K562 (cell line): ENCODE measurements around the gene NAT14. TPM values are rescaled to one million over a fixed set of nuclear protein-coding genes. Genes with fewer than 3 reads are reported as not detected.

Experiments
- ATAC-seq: fragments of 200-7000 bp; cut with Tn5 transposase; 3 replicates; pipeline ENCODE4 v1.9.1; 2020; ENCODE audit warnings: moderate library complexity
- BruUV-seq: library from RNA; stranded (reverse); fragments of 400-500 nt; replicated peaks from 2 replicates; lab custom pipeline; 2021; lab: Mats Ljungman, UMichigan
- CTCF ChIA-PET: fragments of 300-600 bp; formaldehyde crosslinking; extraction: SDS; loops from one replicate; lab custom pipeline; 2021; ENCODE audit warnings: low intra/inter-chr PET ratio; lab: Yijun Ruan, JAX
- POLR2A ChIA-PET: fragments of 300-600, 350-650 bp; sonication (Branson Sonifier 250); formaldehyde crosslinking; extraction: SDS; loops from one replicate; lab custom pipeline; 2021; ENCODE audit warnings: antibody characterized with exemption, inconsistent platforms; lab: Yijun Ruan, JAX
- DNase-seq, 4 experiments: peaks; one replicate each; pipeline versions ENCODE4 v3.0.0 to v3.0.0-alpha.2; 2011 to 2018; ENCODE audit warnings: low spot score in 3 of 4, mixed read lengths in 3 of 4; ENCODE audit errors: extremely low read depth in 1 of 4
- FAIRE-seq: peaks from 2 replicates; lab custom pipeline; 2011; peaks lifted over from hg19 to GRCh38; lab: Jason Lieb, UNC
- H2AFZ ChIP-seq: 2 replicates; pipeline ENCODE4 v1.6.0; 2011; ENCODE audit warnings: low read depth, low read length, control low read depth, inconsistent platforms
- H3K27ac ChIP-seq: fragments of 200-600 bp; 3 replicates; pipeline ENCODE4 v1.8.0; 2011; ENCODE audit warnings: low read depth, mild to moderate bottlenecking, control low read depth, inconsistent platforms, low read length, moderate library complexity, mixed read lengths; ENCODE audit errors: extremely low read depth
- H3K27me3 ChIP-seq, 2 experiments: fragments of 300-600 bp in 1 of 2; 2 replicates in 1 of 2; 3 replicates in 1 of 2; pipeline versions ENCODE4 v1.6.0 to v1.8.0; 2011; ENCODE audit warnings: inconsistent platforms in 2 of 2, low read length in 2 of 2, mild to moderate bottlenecking in 1 of 2, mixed read lengths in 1 of 2, moderate library complexity in 1 of 2; ENCODE audit not compliant: control insufficient read depth in 2 of 2, insufficient read depth in 2 of 2
- H3K36me3 ChIP-seq: fragments of 300-600 bp; 3 replicates; pipeline ENCODE4 v1.8.0; 2011; ENCODE audit warnings: mild to moderate bottlenecking, low read length, inconsistent platforms; ENCODE audit not compliant: control insufficient read depth, insufficient read depth
- H3K4me1 ChIP-seq, 2 experiments: fragments of 200-600 bp in 1 of 2; replicated peaks in 1 of 2; 2 replicates in 1 of 2; 3 replicates in 1 of 2; pipeline versions ENCODE4 v1.5.1 to v1.8.0; 2011; ENCODE audit warnings: inconsistent platforms in 2 of 2, low read length in 2 of 2, mild to moderate bottlenecking in 1 of 2, mixed read lengths in 1 of 2, moderate library complexity in 1 of 2; ENCODE audit not compliant: control insufficient read depth in 2 of 2, insufficient read depth in 2 of 2
- H3K4me2 ChIP-seq: 2 replicates; pipeline ENCODE4 v1.6.1; 2011; ENCODE audit warnings: low read length, control low read depth, inconsistent platforms, mixed read lengths; ENCODE audit not compliant: insufficient read depth
- H3K4me3 ChIP-seq: fragments of 200-600 bp; sonication (generic), shearing (Covaris generic); 2 replicates; pipeline ENCODE4 v1.5.1; 2016; ENCODE audit warnings: control low read depth, inconsistent platforms
- H3K79me2 ChIP-seq: fragments of 200-600 bp; 3 replicates; pipeline ENCODE4 v1.8.0; 2011; ENCODE audit warnings: low read length, inconsistent platforms; ENCODE audit not compliant: control insufficient read depth, insufficient read depth
- H3K9ac ChIP-seq, 2 experiments: 2 replicates each; pipeline versions ENCODE4 v1.6.0 to v1.6.1; 2011; ENCODE audit warnings: low read depth in 2 of 2, low read length in 2 of 2, control low read depth in 1 of 2, inconsistent platforms in 1 of 2, mild to moderate bottlenecking in 1 of 2, mixed read lengths in 1 of 2; ENCODE audit not compliant: insufficient read depth in 1 of 2
- H3K9me1 ChIP-seq: one replicate; pipeline ENCODE4 v1.6.0; 2011; ENCODE audit warnings: inconsistent platforms, mild to moderate bottlenecking, low read length, moderate library complexity; ENCODE audit not compliant: control insufficient read depth, insufficient read depth
- H3K9me3 ChIP-seq: replicated peaks from 2 replicates; pipeline ENCODE4 v1.5.1; 2011; ENCODE audit warnings: low read depth, low read length, inconsistent platforms; ENCODE audit not compliant: control insufficient read depth, insufficient read depth
- H4K20me1 ChIP-seq: replicated peaks from 2 replicates; pipeline ENCODE4 v1.6.1; 2011; ENCODE audit warnings: low read length, inconsistent platforms, mixed read lengths; ENCODE audit not compliant: control insufficient read depth, insufficient read depth
- GTF2E2 ChIP-seq: fragments of 200-800 bp; sonication (Bioruptor generic); IDR thresholded peaks from 2 replicates; pipeline ENCODE4 v1.6.1; 2016; ENCODE audit warnings: missing genetic modification characterization, missing compliant biosample characterization
- L3MBTL2 ChIP-seq: fragments of 450-650 bp; IDR thresholded peaks from 2 replicates; pipeline ENCODE4 v1.6.1; 2016; ENCODE audit warnings: mild to moderate bottlenecking, moderate library complexity
- MED1 ChIP-seq: sonication (generic); formaldehyde crosslinking; IDR thresholded peaks from 2 replicates; pipeline ENCODE4 v1.8.1; 2023; ENCODE audit warnings: missing genetic modification reagents, borderline replicate concordance
- NR2F6 ChIP-seq: fragments of 450-650 bp; formaldehyde crosslinking; IDR thresholded peaks from 2 replicates; pipeline ENCODE4 v1.4.0; 2020; ENCODE audit warnings: mild to moderate bottlenecking
- NR3C1 ChIP-seq: sonication (generic); formaldehyde crosslinking; IDR thresholded peaks from 2 replicates; pipeline ENCODE4 v1.8.1; 2022; ENCODE audit warnings: missing genetic modification reagents
- PATZ1 ChIP-seq: fragments of 250-450 bp; sonication (Bioruptor Pico); IDR thresholded peaks from 2 replicates; pipeline ENCODE4 v1.5.0; 2020; ENCODE audit warnings: mild to moderate bottlenecking, borderline replicate concordance
- SRSF1 ChIP-seq: fragments of 200-400 bp; formaldehyde crosslinking; IDR thresholded peaks from 2 replicates; pipeline ENCODE4 v1.6.1; 2017; ENCODE audit warnings: mild to moderate bottlenecking, low read depth, low read length, moderate library complexity
- ZNF239 ChIP-seq: fragments of 250-450 bp; sonication (Bioruptor Pico); IDR thresholded peaks from 2 replicates; pipeline ENCODE4 v1.4.0; 2020; ENCODE audit warnings: mild to moderate bottlenecking
- ZNF592 ChIP-seq: fragments of 450-650 bp; IDR thresholded peaks from 2 replicates; pipeline ENCODE4 v1.6.1; 2017; ENCODE audit warnings: antibody characterized with exemption, mild to moderate bottlenecking
- ZNF79 ChIP-seq: fragments of 250-450 bp; sonication (Bioruptor Pico); IDR thresholded peaks from 2 replicates; pipeline ENCODE4 v1.4.0; 2020; ENCODE audit warnings: low read depth, mild to moderate bottlenecking, moderate library complexity
- WGBS: fragments of 100-300 bp; shearing (Covaris generic); methylation state at CpG from one replicate; pipeline ENCODE4 v1.1.6; 2016; ENCODE audit warnings: low coverage, mixed read lengths; ENCODE audit not compliant: insufficient coverage; ENCODE audit errors: missing lambda C conversion rate; 5-methylcytosine and 5-hydroxymethylcytosine counted together
- in situ Hi-C: fragments of 300-500 bp; cut with MboI; formaldehyde crosslinking; loops from 4 replicates; pipeline ENCODE4 v1.15.0; 2018; ENCODE audit warnings: inconsistent platforms, mixed read lengths
- intact Hi-C: fragments of 100-400 bp; cut with micrococcal nuclease; formaldehyde crosslinking; loops from 2 replicates; pipeline ENCODE4 v1.14.2; 2022
- polyA plus RNA-seq, 8 experiments: library from polyadenylated mRNA; depleted of rRNA in 4 of 8; stranded (reverse) in 5 of 8; unstranded in 3 of 8; fragments of >200 nt; fragmentation: Nextera tagmentation in 2 of 8; fragmentation: Illumina TruSeq in 1 of 8; extraction: Ambion mirVana in 2 of 8; extraction: Trizol in 1 of 8; gene quantifications; 2 replicates each; pipeline versions ENCODE4 v1.2.1 to v1.2.3, GENCODE V29; 2011 to 2014; ENCODE audit warnings: inconsistent platforms in 1 of 8, missing spikeins in 1 of 8
- total RNA-seq, 7 experiments: library from RNA; depleted of rRNA in 6 of 7; stranded (reverse); fragments of >200 nt in 6 of 7; fragmentation: Illumina TruSeq in 2 of 7; extraction: Trizol in 2 of 7; gene quantifications; 2 replicates each; pipeline versions ENCODE4 v1.2.1 to v1.2.3, GENCODE V29; 2011 to 2021; ENCODE audit warnings: low replicate concordance in 1 of 7
- TF ChIP-seq, protein P1 (sequence below): IDR thresholded peaks from 3 replicates; pipeline ENCODE4 v1.6.1; 2011; ENCODE audit warnings: borderline replicate concordance, mild to moderate bottlenecking, moderate library complexity; ENCODE audit not compliant: insufficient read length; ENCODE audit errors: extremely low read depth
- TF ChIP-seq, protein P2 (sequence below): IDR thresholded peaks from 2 replicates; pipeline ENCODE4 v1.6.1; 2011; ENCODE audit not compliant: insufficient read length; ENCODE audit errors: extremely low read depth

NAT14 gene
- total and polyA plus RNA-seq, 9 of the 15 experiments (the other 6 are each of a cell fraction or from before 2014, with no cell fraction given) = 2.4 to 77.0 (median 26.7) TPM

DNA sequence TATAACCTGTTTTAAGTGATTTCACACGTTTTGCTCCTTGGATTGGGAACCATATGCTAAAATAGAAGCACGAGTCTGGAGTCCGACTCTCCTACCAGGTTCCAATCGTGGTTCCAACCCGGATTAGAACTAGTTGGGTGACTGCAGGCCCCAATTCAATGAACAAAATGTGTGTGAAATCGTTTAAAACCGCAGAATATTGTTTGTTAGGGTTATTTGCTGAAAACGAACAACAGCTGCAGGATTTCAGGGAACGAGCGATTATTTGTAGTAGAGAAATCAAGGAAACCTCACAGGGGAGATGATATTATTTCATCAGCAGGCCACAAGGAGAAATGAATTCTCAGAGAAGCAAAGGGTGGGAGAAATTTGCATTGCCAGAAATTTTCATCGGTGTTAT is 20.0 kb downstream of the NAT14 start:
- DNase-seq = no peak
- in situ Hi-C loops = no loop called here
- no peaks in the 10 kb centered on the region; the same call in 1 of the 2 replicates for H4K20me1 ChIP-seq
- CTCF ChIA-PET = interaction anchor here (0.6 kb wide), 1 partner anchor 325 kb away, joined by 3 read pairs; no protein-coding TSS in a partner anchor
- H3K27ac ChIP-seq = no peak overlapping the region
- intact Hi-C loops = loop anchor here (2.0 to 10.0 kb wide), 2 partner anchors 38 to 350 kb away; partner anchors contain the start of gene TNNI3
- no peaks in the 10 kb centered on the region for H3K79me2 ChIP-seq
- H3K9me1 ChIP-seq = no peaks in the 10 kb centered on the region
- peaks cover 12 to 29% of the 10 kb centered on the region in 2 experiments for H3K4me1 ChIP-seq
- H3K9me3 ChIP-seq = no peaks in the 10 kb centered on the region; the same call in 1 of the 2 replicates
- ATAC-seq = no peak
- H3K9ac ChIP-seq = no peak overlapping the region
- no TSS peak for BruUV-seq
- 36% methylated on average over 11 of the region's 11 CpGs for WGBS
- H2AFZ ChIP-seq = no peak overlapping the region
- POLR2A ChIA-PET = interaction anchor here (1.9 kb wide), 1 partner anchor 98 kb away, joined by 10 read pairs; the partner anchor contains the start of gene UBE2S
- FAIRE-seq = no peak
- peaks cover 0 to 4% of the 10 kb centered on the region in 2 experiments; a peak in 1 of 5 replicates for H3K27me3 ChIP-seq
- no peak overlapping the region for H3K4me3 ChIP-seq
- no peak overlapping the region for H3K4me2 ChIP-seq
- H3K36me3 ChIP-seq = no peaks in the 10 kb centered on the region
- TF ChIP-seq, protein P1, sequence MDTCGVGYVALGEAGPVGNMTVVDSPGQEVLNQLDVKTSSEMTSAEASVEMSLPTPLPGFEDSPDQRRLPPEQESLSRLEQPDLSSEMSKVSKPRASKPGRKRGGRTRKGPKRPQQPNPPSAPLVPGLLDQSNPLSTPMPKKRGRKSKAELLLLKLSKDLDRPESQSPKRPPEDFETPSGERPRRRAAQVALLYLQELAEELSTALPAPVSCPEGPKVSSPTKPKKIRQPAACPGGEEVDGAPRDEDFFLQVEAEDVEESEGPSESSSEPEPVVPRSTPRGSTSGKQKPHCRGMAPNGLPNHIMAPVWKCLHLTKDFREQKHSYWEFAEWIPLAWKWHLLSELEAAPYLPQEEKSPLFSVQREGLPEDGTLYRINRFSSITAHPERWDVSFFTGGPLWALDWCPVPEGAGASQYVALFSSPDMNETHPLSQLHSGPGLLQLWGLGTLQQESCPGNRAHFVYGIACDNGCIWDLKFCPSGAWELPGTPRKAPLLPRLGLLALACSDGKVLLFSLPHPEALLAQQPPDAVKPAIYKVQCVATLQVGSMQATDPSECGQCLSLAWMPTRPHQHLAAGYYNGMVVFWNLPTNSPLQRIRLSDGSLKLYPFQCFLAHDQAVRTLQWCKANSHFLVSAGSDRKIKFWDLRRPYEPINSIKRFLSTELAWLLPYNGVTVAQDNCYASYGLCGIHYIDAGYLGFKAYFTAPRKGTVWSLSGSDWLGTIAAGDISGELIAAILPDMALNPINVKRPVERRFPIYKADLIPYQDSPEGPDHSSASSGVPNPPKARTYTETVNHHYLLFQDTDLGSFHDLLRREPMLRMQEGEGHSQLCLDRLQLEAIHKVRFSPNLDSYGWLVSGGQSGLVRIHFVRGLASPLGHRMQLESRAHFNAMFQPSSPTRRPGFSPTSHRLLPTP = no peak
- TF ChIP-seq NR2F6 (CRISPR knock-in tag) (no peak), L3MBTL2 (no peak), PATZ1 (CRISPR knock-in tag) (no peak), SRSF1 (no peak), MED1 (CRISPR knock-in tag) (no peak), NR3C1 (CRISPR knock-in tag) (no peak), ZNF79 (no peak), ZNF239 (CRISPR knock-in tag) (no peak), ZNF592 (no peak), GTF2E2 (tag) (no peak)
- TF ChIP-seq, protein P2, sequence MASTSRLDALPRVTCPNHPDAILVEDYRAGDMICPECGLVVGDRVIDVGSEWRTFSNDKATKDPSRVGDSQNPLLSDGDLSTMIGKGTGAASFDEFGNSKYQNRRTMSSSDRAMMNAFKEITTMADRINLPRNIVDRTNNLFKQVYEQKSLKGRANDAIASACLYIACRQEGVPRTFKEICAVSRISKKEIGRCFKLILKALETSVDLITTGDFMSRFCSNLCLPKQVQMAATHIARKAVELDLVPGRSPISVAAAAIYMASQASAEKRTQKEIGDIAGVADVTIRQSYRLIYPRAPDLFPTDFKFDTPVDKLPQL = no peak
